ENCODE measurements around the gene SPARC.

- no peak for TF ChIP-seq CTCF (IDR thresholded peaks at IDR 0.05)
- TF ChIP-seq EZH2 (IDR thresholded peaks at IDR 0.05), result no peak
- TF ChIP-seq EZH2phosphoT487 (IDR thresholded peaks at IDR 0.05), result no peak
Measured at GRCh38 chr5:151643388-151643787, 43.3 kb downstream of the SPARC start.
